22Rv1 (cell line): ENCODE data around the gene NME9.

Source experiments
- CTCF ChIP-seq: fragments of 450-650 bp; IDR thresholded peaks from 2 replicates; pipeline ENCODE4 v1.5.1; 2017; ENCODE audit warnings: mild to moderate bottlenecking
- ZFX ChIP-seq: fragments of 450-650 bp; IDR thresholded peaks from 2 replicates; pipeline ENCODE4 v1.6.1; 2017; ENCODE audit warnings: antibody characterized with exemption, borderline replicate concordance

- TF ChIP-seq CTCF (no peak), ZFX (no peak)
Observed at GRCh38 chr3:138289701-138290100, 40.0 kb downstream of the NME9 start.
